PC-9 (cell line): Measurements from ENCODE around the gene OAF. TPM values are rescaled to one million over a fixed set of nuclear protein-coding genes. Genes with fewer than 3 reads are reported as not detected.
A peak's percentile ranks its signal among the peaks of the same experiment; 100 is the strongest.

Source experiments
- BruUV-seq: library from RNA; stranded (reverse); fragments of 400-500 nt; replicated peaks from 2 replicates; lab custom pipeline; 2021; lab: Mats Ljungman, UMichigan
- CTCF ChIA-PET: fragments of 300-600 bp; sonication (Branson Sonifier 250); formaldehyde crosslinking; loops from one replicate; lab custom pipeline; 2022; ENCODE audit warnings: antibody characterized with exemption; lab: Charles Lee
- POLR2A ChIA-PET: fragments of 300-600 bp; sonication (Branson Sonifier 250); formaldehyde crosslinking; loops from one replicate; lab custom pipeline; 2022; ENCODE audit warnings: antibody characterized with exemption; ENCODE audit not compliant: unreplicated experiment; lab: Charles Lee
- DNase-seq, 2 experiments: peaks; one replicate each; pipeline versions ENCODE4 v3.0.0 to v3.0.0-alpha.2; 2015 to 2022; ENCODE audit warnings: mixed read lengths in 1 of 2
- H2AFZ ChIP-seq: fragments of 200-600 bp; sonication (generic); 2 replicates; pipeline ENCODE4 v1.8.1; 2017; ENCODE audit warnings: antibody characterized with exemption
- H3F3A ChIP-seq: fragments of 200-600 bp; sonication (generic); 2 replicates; pipeline ENCODE4 v1.8.1; 2017; ENCODE audit warnings: antibody characterized with exemption, mild to moderate bottlenecking, low read depth; ENCODE audit not compliant: insufficient read depth
- H3K27ac ChIP-seq: fragments of 200-600 bp; sonication (generic); 2 replicates; pipeline ENCODE4 v1.6.1; 2016; ENCODE audit warnings: mixed run types
- H3K27me3 ChIP-seq: fragments of 200-600 bp; sonication (generic); 2 replicates; pipeline ENCODE4 v1.6.1; 2016; ENCODE audit warnings: low read depth, mixed run types; ENCODE audit not compliant: insufficient read depth
- H3K36me3 ChIP-seq: fragments of 200-600 bp; sonication (generic); 2 replicates; pipeline ENCODE4 v1.6.1; 2016; ENCODE audit warnings: low read depth, mixed run types
- H3K4me1 ChIP-seq: fragments of 200-600 bp; sonication (generic); replicated peaks from 2 replicates; pipeline ENCODE4 v1.6.1; 2016; ENCODE audit warnings: mixed run types; ENCODE audit not compliant: insufficient read depth
- H3K4me2 ChIP-seq: fragments of 200-600 bp; sonication (generic); 2 replicates; pipeline ENCODE4 v1.6.1; 2017; ENCODE audit warnings: mixed run types
- H3K4me3 ChIP-seq: fragments of 200-600 bp; sonication (generic); 2 replicates; pipeline ENCODE4 v1.6.1; 2016; ENCODE audit warnings: mixed run types
- H3K79me2 ChIP-seq: fragments of 200-600 bp; sonication (generic); 2 replicates; pipeline ENCODE4 v1.6.1; 2017; ENCODE audit warnings: low read depth, mixed run types
- H3K9me2 ChIP-seq: fragments of 200-600 bp; sonication (generic); 2 replicates; pipeline ENCODE4 v1.8.1; 2017; ENCODE audit warnings: mild to moderate bottlenecking; ENCODE audit not compliant: insufficient read depth
- H3K9me3 ChIP-seq: fragments of 200-600 bp; sonication (generic); 2 replicates; pipeline ENCODE4 v1.8.1; 2016; ENCODE audit warnings: low read depth; ENCODE audit not compliant: insufficient read depth
- H4K20me1 ChIP-seq: fragments of 200-600 bp; sonication (generic); 2 replicates; pipeline ENCODE4 v1.8.1; 2017; ENCODE audit not compliant: insufficient read depth
- EZH2 ChIP-seq: fragments of 200-600 bp; sonication (generic); IDR thresholded peaks from 2 replicates; pipeline ENCODE4 v1.8.0; 2017; ENCODE audit warnings: antibody characterized with exemption, low read depth
- intact Hi-C: fragments of 100-400 bp; cut with micrococcal nuclease; formaldehyde crosslinking; loops from one replicate; pipeline ENCODE4 v1.10.0; 2022; ENCODE audit not compliant: unreplicated experiment
- total RNA-seq: library from RNA; stranded (reverse); gene quantifications from 2 replicates; pipeline ENCODE4 v1.2.3, GENCODE V29; 2021
- TF ChIP-seq, protein P1 (sequence below): fragments of 200-600 bp; sonication (generic); conservative IDR thresholded peaks from 2 replicates; pipeline ENCODE4 v1.6.1; 2017; ENCODE audit warnings: mixed run types, antibody characterized with exemption, mild to moderate bottlenecking, moderate library complexity

Gene OAF
- total RNA-seq, 1 experiment from 2014 or later = 45.6 TPM

DNA sequence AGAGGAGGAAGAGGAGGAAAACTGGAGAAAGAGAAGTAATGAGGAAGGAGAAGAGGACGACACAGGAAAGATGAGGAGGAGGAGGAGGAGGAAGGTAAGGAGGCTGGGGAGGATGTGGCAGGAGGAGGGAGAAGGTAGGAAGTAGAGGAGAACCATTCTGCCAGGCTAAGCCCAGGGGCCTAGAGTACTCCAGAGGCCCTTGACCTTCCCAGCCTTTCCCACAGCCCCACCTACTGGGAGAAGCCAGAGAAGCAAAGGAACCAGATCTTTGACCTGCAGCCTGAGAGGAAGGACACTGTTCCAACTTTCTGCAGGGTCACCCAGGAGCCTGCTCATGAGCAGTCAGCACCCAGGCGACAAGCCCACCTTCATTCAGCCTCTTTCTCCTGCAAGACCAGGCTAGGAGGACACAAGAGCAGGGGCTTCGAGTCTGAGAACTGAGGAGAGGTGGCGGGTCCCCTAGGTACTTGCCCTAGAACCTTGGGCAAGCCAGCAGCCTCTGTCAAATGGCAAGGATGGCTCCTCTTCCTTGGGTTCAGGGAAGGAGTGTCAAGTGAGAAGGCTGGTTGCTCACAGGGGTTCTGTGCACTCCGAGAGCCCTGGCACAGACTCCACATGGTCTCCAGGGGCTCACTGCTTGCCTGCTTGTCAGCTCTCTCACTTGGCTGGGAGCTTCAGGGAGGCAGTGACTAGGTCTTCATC, 27.9 kb upstream of the OAF start:
- peak in 1 of 2 experiments; percentile 34 for DNase-seq
- Histone ChIP-seq H3F3A (no peaks in the 10 kb centered on the region), H3K36me3 (no peaks in the 10 kb centered on the region), H3K4me1 (no peaks in the 10 kb centered on the region), H3K27me3 (no peaks in the 10 kb centered on the region), H3K27ac (no peak overlapping the region), H3K4me2 (no peak overlapping the region), H4K20me1 (no peaks in the 10 kb centered on the region), H3K9me3 (no peaks in the 10 kb centered on the region), H3K79me2 (no peaks in the 10 kb centered on the region), H3K4me3 (no peak overlapping the region), H3K9me2 (no peaks in the 10 kb centered on the region), H2AFZ (no peak overlapping the region)
- intact Hi-C loops = no loop called here
- no peak for TF ChIP-seq EZH2
- TF ChIP-seq, protein P1, sequence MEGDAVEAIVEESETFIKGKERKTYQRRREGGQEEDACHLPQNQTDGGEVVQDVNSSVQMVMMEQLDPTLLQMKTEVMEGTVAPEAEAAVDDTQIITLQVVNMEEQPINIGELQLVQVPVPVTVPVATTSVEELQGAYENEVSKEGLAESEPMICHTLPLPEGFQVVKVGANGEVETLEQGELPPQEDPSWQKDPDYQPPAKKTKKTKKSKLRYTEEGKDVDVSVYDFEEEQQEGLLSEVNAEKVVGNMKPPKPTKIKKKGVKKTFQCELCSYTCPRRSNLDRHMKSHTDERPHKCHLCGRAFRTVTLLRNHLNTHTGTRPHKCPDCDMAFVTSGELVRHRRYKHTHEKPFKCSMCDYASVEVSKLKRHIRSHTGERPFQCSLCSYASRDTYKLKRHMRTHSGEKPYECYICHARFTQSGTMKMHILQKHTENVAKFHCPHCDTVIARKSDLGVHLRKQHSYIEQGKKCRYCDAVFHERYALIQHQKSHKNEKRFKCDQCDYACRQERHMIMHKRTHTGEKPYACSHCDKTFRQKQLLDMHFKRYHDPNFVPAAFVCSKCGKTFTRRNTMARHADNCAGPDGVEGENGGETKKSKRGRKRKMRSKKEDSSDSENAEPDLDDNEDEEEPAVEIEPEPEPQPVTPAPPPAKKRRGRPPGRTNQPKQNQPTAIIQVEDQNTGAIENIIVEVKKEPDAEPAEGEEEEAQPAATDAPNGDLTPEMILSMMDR = peak; percentile 62
- BruUV-seq = no TSS peak
- POLR2A ChIA-PET = interaction anchor here (0.6 kb wide), 1 partner anchor 30 kb away, joined by 3 read pairs; no protein-coding TSS in a partner anchor
- CTCF ChIA-PET = no interaction called here

DNA sequence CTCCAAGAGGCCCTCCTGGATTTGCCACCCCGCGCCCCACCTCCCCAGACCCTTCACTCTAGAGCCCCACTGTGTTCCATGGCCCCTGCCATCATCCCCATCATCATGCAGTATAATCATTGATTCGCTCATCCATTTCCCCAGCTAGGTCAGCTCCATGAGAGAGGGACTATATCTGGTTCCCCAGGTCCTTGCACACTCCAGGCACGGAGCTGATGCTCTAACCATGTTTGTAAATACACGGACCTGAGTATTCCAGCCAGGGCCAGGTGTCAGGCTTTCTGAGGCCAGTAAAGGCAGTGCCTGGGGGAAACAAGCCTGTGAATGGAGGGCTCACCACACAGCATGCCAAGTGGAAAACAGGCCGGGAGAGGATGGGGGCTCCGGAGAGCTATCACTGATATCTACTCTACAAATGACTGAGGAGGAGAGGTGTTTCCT, 27.1 kb upstream of the OAF start:
- Histone ChIP-seq H4K20me1 (no peaks in the 10 kb centered on the region), H3K36me3 (no peaks in the 10 kb centered on the region), H3K4me2 (no peak overlapping the region), H2AFZ (no peak overlapping the region), H3K27me3 (no peaks in the 10 kb centered on the region), H3F3A (no peaks in the 10 kb centered on the region), H3K9me2 (no peaks in the 10 kb centered on the region), H3K4me3 (no peak overlapping the region), H3K27ac (no peak overlapping the region), H3K79me2 (no peaks in the 10 kb centered on the region), H3K9me3 (no peaks in the 10 kb centered on the region), H3K4me1 (no peaks in the 10 kb centered on the region)
- ChIA-PET CTCF (interaction anchor here (0.6 kb wide), 1 partner anchor 844 kb away, joined by 3 read pairs; no protein-coding TSS in a partner anchor), POLR2A (no interaction called here)
- intact Hi-C loops = no loop called here
- TF ChIP-seq EZH2 = no peak
- TF ChIP-seq, protein P1 = no peak
- no peak for DNase-seq
- BruUV-seq = no TSS peak

DNA sequence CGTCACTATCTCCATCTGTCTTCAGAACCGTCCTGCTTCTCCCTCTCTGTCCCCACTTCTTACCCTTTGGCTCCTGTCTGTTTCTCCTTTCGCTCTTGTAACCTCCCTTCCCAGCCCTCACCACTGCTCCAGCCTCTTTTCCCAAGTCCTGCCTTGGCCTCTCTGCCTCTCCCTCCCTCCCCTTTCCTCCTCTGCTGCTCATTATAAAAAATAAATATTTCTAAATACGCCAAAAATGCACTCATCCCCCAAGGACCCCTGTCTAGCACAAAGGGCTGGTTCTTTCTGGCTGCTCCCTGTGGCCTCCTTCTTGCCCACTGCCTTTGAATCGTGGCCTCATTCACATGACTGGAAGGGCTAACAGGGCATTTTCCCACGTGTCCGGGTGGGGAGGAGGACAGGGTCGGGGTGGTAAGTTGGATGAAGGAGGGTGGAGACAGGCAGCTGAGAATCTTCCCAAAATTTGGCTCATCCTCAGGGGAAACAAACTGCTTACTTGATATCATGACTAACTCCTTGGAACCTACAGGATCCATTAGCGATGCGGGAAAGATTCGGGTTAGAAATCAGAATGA, 26.4 kb upstream of the OAF start:
- TF ChIP-seq, protein P1 = no peak
- no peak for TF ChIP-seq EZH2
- Histone ChIP-seq H3K9me2 (no peaks in the 10 kb centered on the region), H2AFZ (no peak overlapping the region), H3K27ac (no peak overlapping the region), H4K20me1 (no peaks in the 10 kb centered on the region), H3K79me2 (no peaks in the 10 kb centered on the region), H3K9me3 (no peaks in the 10 kb centered on the region), H3F3A (no peaks in the 10 kb centered on the region), H3K4me3 (no peak overlapping the region), H3K4me2 (no peak overlapping the region), H3K27me3 (no peaks in the 10 kb centered on the region), H3K36me3 (no peaks in the 10 kb centered on the region), H3K4me1 (no peaks in the 10 kb centered on the region)
- BruUV-seq = no TSS peak
- CTCF ChIA-PET = interaction anchor here (0.6 kb wide), 1 partner anchor 844 kb away, joined by 3 read pairs; no protein-coding TSS in a partner anchor
- POLR2A ChIA-PET = no interaction called here
- no peak for DNase-seq
- intact Hi-C loops = no loop called here
